Lung (tissue), 12 donors: Measurements from ENCODE around the gene RGMA. TPM values are rescaled to one million over a fixed set of nuclear protein-coding genes. Genes with fewer than 3 reads are reported as not detected.

Source experiments
- ATAC-seq: fragments of 200-7000 bp; cut with Tn5 transposase; one replicate; pipeline ENCODE4 v1.9.1; 2020; ENCODE audit warnings: moderate number of reproducible peaks; ENCODE audit not compliant: insufficient read depth, low FRiP score
- DNase-seq, 3 donors: peaks; one replicate each; pipeline ENCODE4 v3.0.0-alpha.2; 2013 to 2017
- H3K27ac ChIP-seq, 2 donors: one replicate each; pipeline ENCODE4 v1.5.1; 2013; ENCODE audit warnings: mild to moderate bottlenecking in 2 of 2, moderate library complexity in 2 of 2, control low read depth in 1 of 2, inconsistent platforms in 1 of 2, low read depth in 1 of 2, low read length in 1 of 2
- H3K27me3 ChIP-seq, 3 donors: one replicate each; pipeline ENCODE4 v1.5.1; 2013; ENCODE audit warnings: low read length in 2 of 3; ENCODE audit not compliant: control insufficient read depth in 3 of 3, insufficient read depth in 3 of 3
- H3K36me3 ChIP-seq, 4 donors: one replicate each; pipeline ENCODE4 v1.5.1; 2013; ENCODE audit warnings: low read length in 4 of 4, mild to moderate bottlenecking in 1 of 4, moderate library complexity in 1 of 4; ENCODE audit not compliant: control insufficient read depth in 4 of 4, insufficient read depth in 4 of 4
- H3K4me1 ChIP-seq, 5 donors: one replicate each; pipeline ENCODE4 v1.5.1; 2013; ENCODE audit warnings: low read length in 5 of 5, mild to moderate bottlenecking in 2 of 5, moderate library complexity in 1 of 5; ENCODE audit not compliant: control insufficient read depth in 5 of 5, insufficient read depth in 5 of 5
- H3K4me3 ChIP-seq: one replicate; pipeline ENCODE4 v1.5.1; 2013; ENCODE audit warnings: mild to moderate bottlenecking, control low read depth, moderate library complexity
- H3K9ac ChIP-seq, 2 donors: one replicate each; pipeline ENCODE4 v1.5.1; 2013; ENCODE audit warnings: low read length in 2 of 2, control low read depth in 1 of 2; ENCODE audit not compliant: insufficient read depth in 1 of 2
- H3K9me3 ChIP-seq, 4 donors: one replicate each; pipeline ENCODE4 v1.5.1; 2013; ENCODE audit warnings: low read length in 3 of 4, mild to moderate bottlenecking in 1 of 4, moderate library complexity in 1 of 4; ENCODE audit not compliant: control insufficient read depth in 4 of 4, insufficient read depth in 3 of 4
- CTCF ChIP-seq: IDR thresholded peaks from 2 replicates; pipeline ENCODE4 v1.5.1; 2012; ENCODE audit warnings: mild to moderate bottlenecking; ENCODE audit errors: control extremely low read depth, extremely low read depth
- WGBS, 2 donors: extraction: QIAGEN DNeasy Blood & Tissue Kit; methylation state at CpG; one replicate each; pipeline ENCODE4 v1.1.7; 2013; 5-methylcytosine and 5-hydroxymethylcytosine counted together
- polyA plus RNA-seq, 2 donors: library from polyadenylated mRNA; stranded (reverse); fragments of 200-250 nt; gene quantifications; one replicate each; pipeline ENCODE4 v1.2.1, GENCODE V29; 2013
- total RNA-seq, 2 donors: library from RNA; depleted of rRNA in 1 of 2; stranded (reverse); fragments of >200 nt in 1 of 2; gene quantifications; one replicate each; pipeline ENCODE4 v1.2.1, GENCODE V29; 2014 to 2021
- donor health status: control.
- donor health status: control.
- donor health status: Bipolar disorder and iron deficiency.
- donor health status: healthy.
- donor health status: DM: yes; HTN: yes; CAD: no.

Gene RGMA
- total and polyA plus RNA-seq, 4 donors, result 2.3 to 11.3 (median 5.0) TPM

- Histone ChIP-seq H3K27ac (peak overlapping the region; percentile 58 to 81), H3K9me3 (peaks cover 0 to 6% (median 0%) of the 10 kb centered on the region in 4 donors), H3K36me3 (peaks cover 3 to 29% (median 28%) of the 10 kb centered on the region in 4 donors), H3K4me1 (peaks cover 8 to 28% (median 15%) of the 10 kb centered on the region in 5 donors), H3K9ac (no peak overlapping the region), H3K27me3 (no peaks in the 10 kb centered on the region), H3K4me3 (no peak overlapping the region)
- TF ChIP-seq CTCF, result no peak
- ATAC-seq (no peak), DNase-seq (no peak)
- WGBS, 2 donors, result 39 to 58% methylated on average over 17 of the region's 17 CpGs
Measured at GRCh38 chr15:93029214-93029835, 59.7 kb downstream of the RGMA start.

DNA sequence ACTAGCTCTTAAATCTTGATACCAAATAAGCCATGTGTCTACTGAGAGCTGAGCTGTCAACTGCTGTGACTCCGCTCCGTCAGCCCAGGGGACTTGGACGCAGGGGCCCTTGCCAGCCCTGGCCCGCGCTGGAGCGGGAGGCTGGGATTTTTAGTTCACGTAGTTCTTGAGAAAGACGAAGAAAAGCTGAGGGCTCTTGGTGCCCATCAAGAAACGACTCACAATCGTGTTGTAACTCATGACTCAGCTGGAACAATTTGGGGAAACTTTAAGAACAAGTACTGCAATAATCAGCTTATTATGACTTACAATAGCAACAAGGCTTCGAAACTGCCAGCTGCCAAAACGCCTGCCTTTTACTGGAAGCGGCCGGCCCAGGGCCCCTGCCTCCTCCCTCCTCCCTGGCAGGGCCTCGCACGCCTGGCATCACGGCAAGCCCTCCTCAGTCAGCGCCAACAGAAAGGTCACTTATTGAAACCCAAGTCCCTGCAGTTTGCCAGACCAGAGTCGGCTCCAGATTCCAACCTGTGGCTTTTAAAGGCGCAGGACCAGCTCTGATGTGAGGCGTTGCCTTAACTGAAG is 60.3 kb downstream of the RGMA start:
- no peaks in the 10 kb centered on the region for H3K27me3 ChIP-seq
- no peak overlapping the region for H3K4me3 ChIP-seq
- ATAC-seq (peak; percentile 67), DNase-seq (peak; percentile 53 to 77 (median 68))
- 26 to 32% methylated on average over 21 of the region's 21 CpGs for WGBS, 2 donors
- TF ChIP-seq CTCF, result no peak
- peaks cover 8 to 28% (median 15%) of the 10 kb centered on the region in 5 donors for H3K4me1 ChIP-seq
- H3K27ac ChIP-seq, result peak overlapping the region; percentile 58 to 81
- H3K9me3 ChIP-seq, result peaks cover 0 to 6% (median 0%) of the 10 kb centered on the region in 4 donors
- H3K36me3 ChIP-seq, result peaks cover 6 to 34% (median 29%) of the 10 kb centered on the region in 4 donors
- peak overlapping the region in 1 of 2 donors; percentile 58 for H3K9ac ChIP-seq

- ATAC-seq, result no peak
- H3K27me3 ChIP-seq, result no peaks in the 10 kb centered on the region
- H3K4me1 ChIP-seq, result peaks cover 8 to 28% (median 15%) of the 10 kb centered on the region in 5 donors
- WGBS, 2 donors, result 54 to 73% methylated on average over 13 of the region's 13 CpGs
- H3K4me3 ChIP-seq, result no peak overlapping the region
- peaks cover 0 to 6% (median 0%) of the 10 kb centered on the region in 4 donors for H3K9me3 ChIP-seq
- peak overlapping the region; percentile 7 to 58 for H3K9ac ChIP-seq
- no peak for DNase-seq
- TF ChIP-seq CTCF, result no peak
- peaks cover 6 to 40% (median 31%) of the 10 kb centered on the region in 4 donors for H3K36me3 ChIP-seq
- H3K27ac ChIP-seq, result peak overlapping the region; percentile 58 to 66
Measured at GRCh38 chr15:93028111-93028631, 60.8 kb downstream of the RGMA start.
